Vagina (tissue), 2 donors: ENCODE measurements around the gene RNU5D-1.

Source experiments
- CTCF ChIP-seq, 3 experiments: fragments of 450-650 bp in 2 of 3; fragments of 200-600 bp in 1 of 3; sonication (generic) in 1 of 3; IDR thresholded peaks; one replicate each; pipeline ENCODE4 v1.5.1; 2017 to 2019; ENCODE audit warnings: antibody characterized with exemption in 3 of 3, mild to moderate bottlenecking in 2 of 3, moderate library complexity in 2 of 3
- POLR2A ChIP-seq, 2 donors: fragments of 450-650 bp; IDR thresholded peaks; one replicate each; pipeline ENCODE4 v1.6.1; 2017; ENCODE audit warnings: antibody characterized with exemption in 2 of 2, mild to moderate bottlenecking in 2 of 2, moderate library complexity in 2 of 2
- POLR2AphosphoS5 ChIP-seq, 2 donors: sonication (generic); formaldehyde crosslinking; IDR thresholded peaks; one replicate each; pipeline ENCODE4 v1.9.0; 2017; ENCODE audit warnings: antibody characterized with exemption in 2 of 2, mild to moderate bottlenecking in 2 of 2, low read depth in 1 of 2; ENCODE audit not compliant: insufficient read depth in 1 of 2

- TF ChIP-seq CTCF (IDR thresholded peaks at IDR 0.05): no peak
- TF ChIP-seq POLR2A (IDR thresholded peaks at IDR 0.05): no peak
- TF ChIP-seq POLR2AphosphoS5 (IDR thresholded peaks at IDR 0.05; ENCODE audit: insufficient read depth in 1 of 2, low read depth in 1 of 2): no peak
Measured at GRCh38 chr1:44724296-44724954, 6.5 kb downstream of the RNU5D-1 start.
